Thyroid gland (tissue), 4 donors: ENCODE measurements around the gene AQP12B. TPM values are rescaled to one million over a fixed set of nuclear protein-coding genes. Genes with fewer than 3 reads are reported as not detected.

ENCODE experiments used
- DNase-seq, 2 donors: peaks; one replicate each; pipeline ENCODE4 v3.0.0-alpha.2; 2019
- H3K27ac ChIP-seq, 3 donors: fragments of 200-600 bp; sonication (generic); 1 replicate in 2 of 3; 2 replicates in 1 of 3; pipeline ENCODE4 v1.5.1; 2016 to 2019; ENCODE audit warnings: mild to moderate bottlenecking in 1 of 3, moderate library complexity in 1 of 3
- H3K27me3 ChIP-seq: fragments of 200-600 bp; sonication (generic); one replicate; pipeline ENCODE4 v1.5.1; 2019
- H3K36me3 ChIP-seq, 2 donors: fragments of 200-600 bp; sonication (generic); one replicate each; pipeline ENCODE4 v1.5.1; 2016 to 2019
- H3K4me1 ChIP-seq, 2 donors: fragments of 200-600 bp; sonication (generic); one replicate each; pipeline ENCODE4 v1.5.1; 2017 to 2019
- H3K4me3 ChIP-seq, 3 donors: fragments of 200-600 bp; sonication (generic); replicated peaks in 1 of 3; 1 replicate in 2 of 3; 2 replicates in 1 of 3; pipeline ENCODE4 v1.5.1; 2016; ENCODE audit warnings: mild to moderate bottlenecking in 1 of 3
- H3K9me3 ChIP-seq: fragments of 200-600 bp; sonication (generic); one replicate; pipeline ENCODE4 v1.5.1; 2017
- POLR2A ChIP-seq, 2 donors: fragments of 450-650 bp; IDR thresholded peaks; one replicate each; pipeline ENCODE4 v1.6.1; 2017; ENCODE audit warnings: antibody characterized with exemption in 2 of 2, mild to moderate bottlenecking in 2 of 2, moderate library complexity in 1 of 2
- WGBS, 2 donors: methylation state at CpG; one replicate each; pipeline ENCODE4 v1.1.5; 2017; 5-methylcytosine and 5-hydroxymethylcytosine counted together
- intact Hi-C: fragments of 100-400 bp; cut with DNase I; formaldehyde crosslinking; loops from one replicate; pipeline ENCODE4 v1.15.1; 2023
- total RNA-seq, 4 donors: library from RNA; depleted of rRNA; stranded (reverse); fragments of >200 nt; gene quantifications; one replicate each; pipeline ENCODE4 v1.2.3, GENCODE V29; 2016
- TF ChIP-seq, protein P1 (sequence below), 6 experiments: fragments of 200-600 bp in 3 of 6; fragments of 450-650 bp in 3 of 6; sonication (generic) in 3 of 6; IDR thresholded peaks; one replicate each; pipeline ENCODE4 v1.5.1; 2016 to 2019; ENCODE audit warnings: antibody characterized with exemption in 6 of 6, mild to moderate bottlenecking in 2 of 6, inconsistent platforms in 1 of 6, moderate library complexity in 1 of 6

AQP12B gene
- total RNA-seq, 4 donors from 2014 or later, result 0.13 TPM; not detected in 3

DNA sequence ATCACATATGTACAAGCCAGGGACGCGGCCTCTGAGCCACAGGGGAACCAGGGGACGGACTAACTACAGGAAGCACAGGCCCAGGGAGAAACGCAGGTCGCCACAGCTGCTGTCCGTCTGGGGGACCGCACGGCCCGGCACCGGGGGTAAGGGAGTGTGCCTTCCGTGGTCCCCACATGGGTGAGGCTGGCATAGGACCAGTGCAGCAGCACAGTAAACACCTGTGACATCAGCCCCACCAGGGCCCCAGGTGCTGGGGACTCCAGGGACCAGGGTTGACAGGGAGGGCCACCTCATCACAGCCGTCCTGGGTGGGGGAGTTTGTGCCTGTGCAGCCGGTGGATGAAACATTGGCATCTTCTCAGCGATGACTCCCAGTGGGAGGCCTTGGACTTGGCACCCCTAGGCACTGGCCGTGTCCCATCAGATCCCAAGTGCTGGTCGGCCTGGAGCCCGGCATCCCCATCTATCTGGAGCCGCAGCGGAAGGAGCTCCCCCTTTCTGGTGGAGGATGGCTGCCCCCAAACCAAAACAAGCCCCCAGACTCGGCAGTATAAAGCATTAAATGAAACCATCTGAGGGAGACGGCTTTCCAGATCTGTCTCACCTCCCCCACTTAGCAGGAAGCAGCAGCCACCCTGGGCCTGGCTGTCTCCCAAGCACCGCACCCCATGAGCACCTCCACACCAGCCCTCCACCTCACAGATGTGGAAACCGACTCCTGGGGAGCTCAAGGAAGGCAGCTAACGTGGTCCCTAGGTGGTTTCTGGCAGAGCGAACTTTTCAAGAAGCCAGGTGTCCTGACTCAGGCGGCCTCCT lies 31.5 kb upstream of the AQP12B start:
- Histone ChIP-seq H3K36me3 (no peaks in the 10 kb centered on the region), H3K9me3 (no peaks in the 10 kb centered on the region), H3K4me1 (no peaks in the 10 kb centered on the region), H3K27me3 (no peaks in the 10 kb centered on the region), H3K4me3 (no peak overlapping the region), H3K27ac (no peak overlapping the region)
- intact Hi-C loops, result no loop called here
- TF ChIP-seq POLR2A (IDR thresholded peaks at IDR 0.05), result no peak
- TF ChIP-seq, protein P1, sequence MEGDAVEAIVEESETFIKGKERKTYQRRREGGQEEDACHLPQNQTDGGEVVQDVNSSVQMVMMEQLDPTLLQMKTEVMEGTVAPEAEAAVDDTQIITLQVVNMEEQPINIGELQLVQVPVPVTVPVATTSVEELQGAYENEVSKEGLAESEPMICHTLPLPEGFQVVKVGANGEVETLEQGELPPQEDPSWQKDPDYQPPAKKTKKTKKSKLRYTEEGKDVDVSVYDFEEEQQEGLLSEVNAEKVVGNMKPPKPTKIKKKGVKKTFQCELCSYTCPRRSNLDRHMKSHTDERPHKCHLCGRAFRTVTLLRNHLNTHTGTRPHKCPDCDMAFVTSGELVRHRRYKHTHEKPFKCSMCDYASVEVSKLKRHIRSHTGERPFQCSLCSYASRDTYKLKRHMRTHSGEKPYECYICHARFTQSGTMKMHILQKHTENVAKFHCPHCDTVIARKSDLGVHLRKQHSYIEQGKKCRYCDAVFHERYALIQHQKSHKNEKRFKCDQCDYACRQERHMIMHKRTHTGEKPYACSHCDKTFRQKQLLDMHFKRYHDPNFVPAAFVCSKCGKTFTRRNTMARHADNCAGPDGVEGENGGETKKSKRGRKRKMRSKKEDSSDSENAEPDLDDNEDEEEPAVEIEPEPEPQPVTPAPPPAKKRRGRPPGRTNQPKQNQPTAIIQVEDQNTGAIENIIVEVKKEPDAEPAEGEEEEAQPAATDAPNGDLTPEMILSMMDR (IDR thresholded peaks at IDR 0.05), result no peak
- no peak for DNase-seq
- WGBS, 2 donors, result 79 to 83% methylated on average over 10 to 21 of the region's 26 CpGs

DNA sequence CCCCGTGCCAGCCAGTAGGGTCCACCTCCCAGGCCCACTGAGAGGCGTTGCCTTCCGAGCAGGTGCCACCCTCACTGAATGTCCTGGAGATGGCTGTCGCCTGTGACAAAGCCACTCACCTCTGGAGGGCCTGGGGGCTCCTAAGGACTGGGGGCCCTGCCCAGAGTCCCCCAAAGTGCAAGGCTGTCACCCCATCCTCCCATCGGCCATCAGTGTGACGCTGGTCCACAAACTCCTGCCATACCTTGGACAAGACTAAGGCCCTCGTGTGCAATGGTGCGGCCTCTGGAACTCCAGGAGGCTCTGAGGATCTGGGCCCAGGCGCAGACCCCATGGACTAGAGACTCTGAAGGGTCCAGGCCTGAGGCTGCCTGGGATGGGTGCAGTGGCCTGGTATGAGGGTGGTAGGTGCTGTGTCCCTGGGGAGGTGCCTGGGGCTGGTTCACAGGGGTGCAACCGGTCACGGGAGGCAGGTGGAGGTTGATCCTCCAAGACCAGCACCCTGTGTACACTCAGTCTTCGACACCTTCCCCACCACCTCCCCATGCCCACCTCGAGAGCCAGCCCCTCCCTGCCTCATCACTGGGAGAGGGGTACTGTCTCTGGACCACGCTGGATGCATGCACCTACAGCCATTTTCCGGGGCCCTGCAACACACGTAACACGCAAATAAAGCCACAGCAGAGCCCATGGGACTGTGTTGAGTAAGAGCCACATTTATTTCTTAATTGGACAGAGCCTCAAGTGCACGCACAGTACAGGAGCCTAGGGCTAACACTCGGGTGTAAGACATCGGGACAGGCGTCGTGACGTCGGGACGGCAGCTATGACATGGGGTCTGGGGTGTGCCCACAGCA lies 30.6 kb upstream of the AQP12B start:
- intact Hi-C loops, result no loop called here
- TF ChIP-seq, protein P1 (IDR thresholded peaks at IDR 0.05), result no peak
- no peak for TF ChIP-seq POLR2A (IDR thresholded peaks at IDR 0.05)
- no peaks in the 10 kb centered on the region for H3K4me1 ChIP-seq
- DNase-seq, result no peak
- no peak overlapping the region for H3K4me3 ChIP-seq
- 83 to 84% methylated on average over 15 to 16 of the region's 25 CpGs for WGBS, 2 donors
- H3K9me3 ChIP-seq, result no peaks in the 10 kb centered on the region
- no peaks in the 10 kb centered on the region for H3K27me3 ChIP-seq
- H3K36me3 ChIP-seq, result no peaks in the 10 kb centered on the region
- H3K27ac ChIP-seq, result no peak overlapping the region

DNA sequence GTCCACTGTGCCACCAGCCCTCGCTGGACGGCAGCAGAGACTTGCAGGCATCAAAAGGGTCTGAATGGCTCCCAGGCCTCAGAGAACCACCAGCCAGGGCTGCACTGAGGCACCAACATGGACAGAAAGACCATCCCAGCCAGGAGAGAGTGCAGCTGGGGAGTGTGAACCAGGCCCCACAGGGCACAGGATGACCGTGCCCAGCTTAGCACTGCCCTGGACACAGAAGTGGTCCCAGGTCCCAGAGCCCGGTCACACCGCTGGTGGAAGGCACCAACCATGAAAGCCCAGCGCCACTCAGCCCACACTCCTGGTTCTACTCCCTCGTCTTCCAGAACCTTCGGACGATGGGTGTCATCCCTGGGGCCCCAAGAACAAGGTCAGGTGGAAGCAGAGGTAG lies 29.4 kb upstream of the AQP12B start:
- Histone ChIP-seq H3K27ac (no peak overlapping the region), H3K4me1 (no peaks in the 10 kb centered on the region), H3K27me3 (no peaks in the 10 kb centered on the region), H3K4me3 (no peak overlapping the region), H3K36me3 (no peaks in the 10 kb centered on the region), H3K9me3 (no peaks in the 10 kb centered on the region)
- DNase-seq, result no peak
- 86% methylated on average over 7 to 9 of the region's 9 CpGs for WGBS, 2 donors
- TF ChIP-seq POLR2A (IDR thresholded peaks at IDR 0.05), result no peak
- TF ChIP-seq, protein P1 (IDR thresholded peaks at IDR 0.05), result no peak
- intact Hi-C loops, result no loop called here

DNA sequence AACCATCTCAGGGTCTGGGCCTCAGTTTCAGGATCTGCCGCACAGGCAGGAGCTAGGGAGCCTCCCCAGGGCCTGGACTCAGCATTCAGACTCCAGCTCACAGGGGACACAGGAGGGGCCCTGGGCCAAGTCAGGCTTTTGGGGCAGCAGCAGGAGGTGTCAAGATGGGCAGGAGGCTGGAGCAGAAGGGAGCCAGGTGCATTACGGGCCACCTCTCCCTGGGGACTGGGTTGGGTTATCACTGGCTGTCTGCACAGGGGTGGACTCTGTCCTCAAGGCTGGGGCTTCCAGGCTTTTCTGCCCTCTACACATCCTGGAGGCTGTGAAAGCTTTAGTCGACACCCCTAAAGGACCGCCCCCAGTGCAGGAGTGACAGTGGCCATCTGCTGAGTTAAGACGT lies 29.0 kb upstream of the AQP12B start:
- H3K27me3 ChIP-seq, result no peaks in the 10 kb centered on the region
- no peak overlapping the region for H3K4me3 ChIP-seq
- WGBS, 2 donors, result 73 to 80% methylated on average over 2 to 5 of the region's 5 CpGs
- H3K4me1 ChIP-seq, result no peaks in the 10 kb centered on the region
- H3K36me3 ChIP-seq, result no peaks in the 10 kb centered on the region
- no peak for DNase-seq
- H3K27ac ChIP-seq, result no peak overlapping the region
- no peaks in the 10 kb centered on the region for H3K9me3 ChIP-seq
- intact Hi-C loops, result no loop called here
- TF ChIP-seq POLR2A (IDR thresholded peaks at IDR 0.05), result no peak
- TF ChIP-seq, protein P1 (IDR thresholded peaks at IDR 0.05), result no peak

DNA sequence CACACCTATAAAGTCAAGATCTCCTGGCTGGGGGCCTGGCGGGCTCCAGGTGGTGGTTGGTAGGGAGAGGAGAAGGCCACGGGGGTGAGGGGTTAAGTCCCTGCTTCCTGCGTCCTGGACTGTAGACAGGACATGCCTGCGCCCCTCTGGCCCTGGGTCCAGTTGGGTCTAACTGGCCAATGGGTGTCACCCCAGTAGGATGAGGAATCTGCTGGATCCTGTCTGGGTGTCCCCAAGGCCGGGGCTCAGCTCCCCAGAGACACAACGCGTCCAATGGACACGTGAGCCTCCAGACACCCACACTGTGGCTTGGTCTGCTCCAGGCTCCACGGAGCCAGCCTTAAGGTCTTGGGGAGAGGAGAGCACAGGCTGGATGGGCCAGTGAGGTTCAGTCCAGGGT lies 28.6 kb upstream of the AQP12B start:
- TF ChIP-seq POLR2A (IDR thresholded peaks at IDR 0.05), result no peak
- TF ChIP-seq, protein P1 (IDR thresholded peaks at IDR 0.05), result no peak
- no peaks in the 10 kb centered on the region for H3K36me3 ChIP-seq
- no peaks in the 10 kb centered on the region for H3K27me3 ChIP-seq
- no peak overlapping the region for H3K27ac ChIP-seq
- no peak overlapping the region for H3K4me3 ChIP-seq
- no peaks in the 10 kb centered on the region for H3K4me1 ChIP-seq
- no peak for DNase-seq
- 90 to 100% methylated on average over 1 to 6 of the region's 9 CpGs for WGBS, 2 donors
- intact Hi-C loops, result no loop called here
- H3K9me3 ChIP-seq, result no peaks in the 10 kb centered on the region
